NCI-H82 (cell line): ENCODE results near the gene MRPL39.
A peak's percentile ranks its signal among the peaks of the same experiment; 100 is the strongest.

Experiments
- DNase-seq: peaks from one replicate; lab custom pipeline; 2025; lab: John Stamatoyannopoulos, UW

The MRPL39 gene

GRCh38 chr21:25568246-25568645 lies 39.0 kb downstream of the MRPL39 start:
- no peak for DNase-seq

- peak; percentile 8 for DNase-seq
Observed at GRCh38 chr21:25567472-25567871, 39.8 kb downstream of the MRPL39 start.

GRCh38 chr21:25566645-25567044 lies 40.6 kb downstream of the MRPL39 start:
- no peak for DNase-seq

GRCh38 chr21:25565272-25566211 lies 41.7 kb downstream of the MRPL39 start:
- no peak for DNase-seq

GRCh38 chr21:25564349-25564948 lies 42.8 kb downstream of the MRPL39 start:
- no peak for DNase-seq

GRCh38 chr21:25563361-25564116 lies 43.7 kb downstream of the MRPL39 start:
- DNase-seq: no peak

- DNase-seq: no peak
Observed at GRCh38 chr21:25562660-25563059, 44.6 kb downstream of the MRPL39 start.

- no peak for DNase-seq
Observed at GRCh38 chr21:25561668-25562641, 45.3 kb downstream of the MRPL39 start.

- DNase-seq: no peak
Observed at GRCh38 chr21:25560891-25561290, 46.4 kb downstream of the MRPL39 start.

- DNase-seq: no peak
Observed at GRCh38 chr21:25560271-25560685, 47.0 kb downstream of the MRPL39 start.

- DNase-seq: no peak
Observed at GRCh38 chr21:25559746-25560145, 47.5 kb downstream of the MRPL39 start.

GRCh38 chr21:25558123-25558522 lies 49.2 kb downstream of the MRPL39 start:
- DNase-seq: no peak

- DNase-seq: no peak
Observed at GRCh38 chr21:25557180-25557579, 50.1 kb downstream of the MRPL39 start.

GRCh38 chr21:25556091-25556490 lies 51.2 kb downstream of the MRPL39 start:
- no peak for DNase-seq

- no peak for DNase-seq
Observed at GRCh38 chr21:25555492-25555891, 51.8 kb downstream of the MRPL39 start.

GRCh38 chr21:25552856-25553255 lies 54.4 kb downstream of the MRPL39 start:
- no peak for DNase-seq

- no peak for DNase-seq
Observed at GRCh38 chr21:25551569-25551968, 55.7 kb downstream of the MRPL39 start.

- DNase-seq: no peak
Observed at GRCh38 chr21:25550352-25551120, 56.7 kb downstream of the MRPL39 start.

GRCh38 chr21:25541042-25541441 lies 66.2 kb downstream of the MRPL39 start:
- no peak for DNase-seq

- DNase-seq: no peak
Observed at GRCh38 chr21:25539606-25540005, 67.7 kb downstream of the MRPL39 start.

- no peak for DNase-seq
Observed at GRCh38 chr21:25537174-25537573, 70.1 kb downstream of the MRPL39 start.
